Measurements from ENCODE around the gene GLRX2.

The GLRX2 gene

GRCh38 chr1:193140254-193140653 lies 35.0 kb upstream of the GLRX2 start:
- DNase-seq (ENCODE audit: low read depth): no peak
- in situ Hi-C loops (cut with HindIII; ENCODE audit: low sequenced_read_pairs): no loop called here
- H3K4me3 ChIP-seq (ENCODE audit: low read depth, low read length): no peak overlapping the region
- no peak for TF ChIP-seq CTCF (IDR thresholded peaks at IDR 0.05; ENCODE audit: low read depth, low read length, missing control alignments)

GRCh38 chr1:193131266-193131860 lies 26.1 kb upstream of the GLRX2 start:
- no peak overlapping the region for H3K4me3 ChIP-seq (ENCODE audit: low read depth, low read length)
- no peak for TF ChIP-seq CTCF (IDR thresholded peaks at IDR 0.05; ENCODE audit: low read depth, low read length, missing control alignments)
- in situ Hi-C loops (cut with HindIII; ENCODE audit: low sequenced_read_pairs): no loop called here
- no peak for DNase-seq (ENCODE audit: low read depth)

GRCh38 chr1:193125369-193125768 lies 20.2 kb upstream of the GLRX2 start:
- no peak for TF ChIP-seq CTCF (IDR thresholded peaks at IDR 0.05; ENCODE audit: low read depth, low read length, missing control alignments)
- no peak for DNase-seq (ENCODE audit: low read depth)

GRCh38 chr1:193123751-193124150 lies 18.5 kb upstream of the GLRX2 start:
- peak overlapping the region; percentile 70 for H3K4me3 ChIP-seq (ENCODE audit: low read depth, low read length)
- no peak for TF ChIP-seq CTCF (IDR thresholded peaks at IDR 0.05; ENCODE audit: low read depth, low read length, missing control alignments)
- in situ Hi-C loops (cut with HindIII; ENCODE audit: low sequenced_read_pairs): no loop called here
- DNase-seq (ENCODE audit: low read depth): no peak

More at GRCh38 chr1:193125369-193125768, 20.2 kb upstream of the GLRX2 start:
- H3K4me3 ChIP-seq (ENCODE audit: low read depth, low read length): no peak overlapping the region
- in situ Hi-C loops (cut with HindIII; ENCODE audit: low sequenced_read_pairs): no loop called here

- DNase-seq (ENCODE audit: low read depth): peak; percentile 79
- peak within 1 kb of the TSS; percentile 70 for H3K4me3 ChIP-seq (ENCODE audit: low read depth, low read length)
- peak; percentile 84 for TF ChIP-seq CTCF (IDR thresholded peaks at IDR 0.05; ENCODE audit: low read depth, low read length, missing control alignments)
- in situ Hi-C loops (cut with HindIII; ENCODE audit: low sequenced_read_pairs): no loop called here
Measured at GRCh38 chr1:193121616-193122593, 16.7 kb upstream of the GLRX2 start, which contains the start of gene CDC73. TSS of gene CDC73 (plus strand) at chr1:193122031. CDS start at chr1:193122201, 170 bp downstream.

GRCh38 chr1:193120604-193121166 lies 15.5 kb upstream of the GLRX2 start:
- DNase-seq (ENCODE audit: low read depth): no peak
- TF ChIP-seq CTCF (IDR thresholded peaks at IDR 0.05; ENCODE audit: low read depth, low read length, missing control alignments): no peak
- H3K4me3 ChIP-seq (ENCODE audit: low read depth, low read length): peak overlapping the region; percentile 70
- in situ Hi-C loops (cut with HindIII; ENCODE audit: low sequenced_read_pairs): no loop called here

All from astrocyte of the cerebellum (primary cell).